Adipose tissue (tissue), 3 donors: Measurements from ENCODE around the gene PI16. TPM values are rescaled to one million over a fixed set of nuclear protein-coding genes. Genes with fewer than 3 reads are reported as not detected.

Source experiments
- H3K27ac ChIP-seq: one replicate; pipeline ENCODE4 v1.5.1; 2013; ENCODE audit warnings: low read depth, low read length
- WGBS, 3 donors: extraction: QIAGEN DNeasy Blood & Tissue Kit; methylation state at CpG; one replicate each; pipeline ENCODE4 v1.1.7; 2013; 5-methylcytosine and 5-hydroxymethylcytosine counted together
- polyA plus RNA-seq, 3 donors: library from polyadenylated mRNA; stranded (reverse); fragments of 200-250 nt; gene quantifications; one replicate each; pipeline ENCODE4 v1.2.3, GENCODE V29; 2013
- donor health status: healthy with polysubstance abuse.
- donor health status: Bipolar disorder and iron deficiency.
- donor health status: healthy.

Gene PI16
- polyA plus RNA-seq, 3 donors: 0.56 to 34.3 (median 3.1) TPM

DNA sequence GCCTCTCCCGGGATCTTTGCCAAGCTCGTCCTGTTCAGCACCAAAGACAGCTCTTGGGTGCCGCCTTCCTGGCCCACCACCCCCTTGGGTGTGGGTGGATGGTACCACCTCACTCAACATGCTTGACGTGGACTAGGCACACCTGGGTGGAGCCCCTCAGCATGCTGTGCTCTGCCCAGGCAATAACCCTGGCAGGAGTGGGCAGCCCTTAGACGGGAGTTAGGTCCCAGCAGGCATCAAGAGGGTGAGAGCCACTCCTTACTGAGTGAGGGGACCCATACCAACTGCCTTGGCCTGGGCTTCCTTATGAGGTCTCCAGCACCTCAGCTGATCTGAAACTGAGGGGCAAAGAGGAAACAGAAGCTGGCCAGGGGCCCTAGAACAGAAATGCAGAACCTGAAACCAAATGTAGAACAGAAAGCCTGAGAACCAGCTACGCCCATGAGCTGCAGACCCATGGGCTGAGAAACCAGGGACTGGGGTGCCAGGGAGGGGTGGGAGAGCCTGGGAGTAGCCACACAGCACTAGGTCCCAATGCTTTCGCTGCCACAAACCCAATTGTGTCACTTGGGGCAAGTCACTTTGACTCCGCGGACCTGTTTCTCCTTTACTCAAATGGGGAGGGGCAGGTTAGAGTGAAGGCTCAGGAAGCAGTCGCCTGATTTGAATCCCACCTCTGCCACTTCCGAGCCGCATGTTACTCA is 53.0 kb downstream of the PI16 start:
- H3K27ac ChIP-seq: no peak overlapping the region
- WGBS, 3 donors: 57 to 80% (median 58%) methylated on average over 12 of the region's 12 CpGs

DNA sequence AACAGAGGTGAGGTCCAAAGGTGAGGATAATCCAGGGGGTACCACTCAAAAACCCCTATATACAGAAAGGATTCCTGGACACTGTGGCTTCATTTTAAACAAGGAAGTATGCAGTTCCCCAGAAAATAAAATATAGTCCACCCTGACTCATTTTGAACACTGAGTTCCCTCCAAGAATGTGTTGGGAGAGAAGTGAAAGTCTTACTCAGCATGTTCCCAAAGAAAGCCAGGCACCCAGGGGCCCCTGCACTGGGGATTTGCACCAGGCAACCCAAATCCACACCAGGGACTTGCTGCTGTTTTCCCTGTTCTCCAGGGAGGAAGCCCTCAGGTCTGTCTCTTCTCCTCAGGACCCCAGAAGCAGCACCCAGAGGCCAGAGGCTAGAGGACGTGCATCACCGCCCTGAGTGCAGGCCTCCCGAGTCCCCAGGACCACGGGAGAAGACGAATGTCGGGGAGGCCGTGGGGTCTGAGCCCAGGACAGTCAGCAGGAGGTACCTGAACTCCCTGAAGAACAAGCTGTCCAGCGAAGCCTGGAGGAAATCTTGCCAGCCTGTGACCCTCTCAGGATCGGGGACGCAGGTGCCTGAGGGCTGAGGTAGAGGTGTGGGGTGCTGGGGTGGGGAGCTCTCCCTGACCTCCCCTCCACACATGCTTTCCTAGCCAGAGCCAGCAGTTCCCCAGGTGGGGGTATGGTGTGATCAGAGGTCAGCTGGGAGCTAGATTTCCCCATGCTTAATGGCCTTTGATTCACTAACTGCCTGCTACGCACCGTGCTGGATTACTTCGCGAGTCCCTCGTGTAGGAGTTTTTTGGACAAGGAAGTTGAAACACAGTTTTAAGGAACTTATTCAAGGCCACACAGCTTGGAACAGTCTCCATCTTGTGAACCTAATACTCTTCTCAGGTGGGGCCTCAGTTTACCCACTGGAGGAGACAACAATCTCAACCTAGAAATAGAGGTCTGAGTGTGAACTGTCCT is 54.2 kb downstream of the PI16 start:
- no peak overlapping the region for H3K27ac ChIP-seq
- WGBS, 3 donors: 79 to 86% (median 82%) methylated on average over 15 of the region's 15 CpGs

DNA sequence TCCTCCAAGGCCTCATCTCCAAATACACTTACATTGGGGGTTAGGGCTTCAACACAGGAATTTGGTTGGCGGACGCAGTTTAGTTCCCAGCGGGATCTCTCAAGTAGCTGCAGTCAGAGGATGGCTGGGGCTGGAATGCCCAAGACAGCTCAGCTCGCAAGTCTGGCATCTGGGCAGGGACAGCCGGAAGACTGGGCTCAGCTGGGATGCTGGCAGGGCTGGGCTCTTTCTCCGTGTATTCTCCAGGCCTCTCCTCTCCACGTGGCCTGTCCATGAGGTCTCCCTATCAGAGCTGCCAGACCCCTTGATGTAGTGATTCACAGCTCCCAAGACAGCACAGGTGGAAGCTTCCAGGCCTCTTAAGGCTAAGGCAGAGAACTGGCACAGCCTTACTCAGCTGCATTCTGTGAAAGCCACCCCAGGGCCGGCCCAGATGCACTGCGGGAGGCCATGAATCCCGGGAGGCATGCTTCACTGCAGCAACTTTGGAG is 55.9 kb downstream of the PI16 start:
- H3K27ac ChIP-seq: no peak overlapping the region
- 90 to 92% (median 92%) methylated on average over 10 of the region's 10 CpGs for WGBS, 3 donors

DNA sequence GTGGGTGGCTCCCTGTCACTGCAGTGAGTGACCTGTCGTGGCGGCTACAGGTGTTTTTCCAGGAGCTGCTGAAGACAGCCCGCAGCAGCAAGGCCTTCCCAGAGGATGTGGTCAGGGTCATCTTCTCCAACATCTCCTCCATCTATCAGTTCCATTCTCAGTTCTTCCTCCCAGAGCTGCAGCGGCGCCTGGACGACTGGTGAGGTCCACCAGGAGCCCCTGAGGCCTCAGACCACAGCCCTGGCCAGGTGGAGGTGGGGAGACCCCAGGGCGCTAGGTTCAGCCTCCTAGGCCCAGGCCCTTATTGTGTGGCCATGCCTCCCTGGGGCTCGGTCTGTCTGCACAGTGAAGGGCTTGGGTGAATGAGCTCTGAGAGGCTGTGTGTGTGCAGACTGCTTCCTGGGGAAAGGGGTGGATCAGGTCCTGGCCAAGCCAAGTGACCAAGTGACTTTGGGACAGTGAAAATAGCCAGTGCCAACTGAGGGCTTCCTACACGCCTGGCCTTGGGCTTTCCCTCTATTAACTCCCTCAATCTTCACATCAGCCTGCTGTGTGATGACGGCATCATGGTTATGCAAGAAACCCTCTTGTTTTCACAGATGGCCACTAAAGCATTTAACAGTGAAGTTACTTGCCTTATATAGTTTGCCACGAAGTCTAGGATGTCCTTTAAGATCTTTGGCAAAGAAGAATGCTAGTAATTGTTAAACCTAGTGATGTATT is 57.3 kb downstream of the PI16 start:
- no peak overlapping the region for H3K27ac ChIP-seq
- 80 to 87% (median 84%) methylated on average over 11 of the region's 11 CpGs for WGBS, 3 donors

DNA sequence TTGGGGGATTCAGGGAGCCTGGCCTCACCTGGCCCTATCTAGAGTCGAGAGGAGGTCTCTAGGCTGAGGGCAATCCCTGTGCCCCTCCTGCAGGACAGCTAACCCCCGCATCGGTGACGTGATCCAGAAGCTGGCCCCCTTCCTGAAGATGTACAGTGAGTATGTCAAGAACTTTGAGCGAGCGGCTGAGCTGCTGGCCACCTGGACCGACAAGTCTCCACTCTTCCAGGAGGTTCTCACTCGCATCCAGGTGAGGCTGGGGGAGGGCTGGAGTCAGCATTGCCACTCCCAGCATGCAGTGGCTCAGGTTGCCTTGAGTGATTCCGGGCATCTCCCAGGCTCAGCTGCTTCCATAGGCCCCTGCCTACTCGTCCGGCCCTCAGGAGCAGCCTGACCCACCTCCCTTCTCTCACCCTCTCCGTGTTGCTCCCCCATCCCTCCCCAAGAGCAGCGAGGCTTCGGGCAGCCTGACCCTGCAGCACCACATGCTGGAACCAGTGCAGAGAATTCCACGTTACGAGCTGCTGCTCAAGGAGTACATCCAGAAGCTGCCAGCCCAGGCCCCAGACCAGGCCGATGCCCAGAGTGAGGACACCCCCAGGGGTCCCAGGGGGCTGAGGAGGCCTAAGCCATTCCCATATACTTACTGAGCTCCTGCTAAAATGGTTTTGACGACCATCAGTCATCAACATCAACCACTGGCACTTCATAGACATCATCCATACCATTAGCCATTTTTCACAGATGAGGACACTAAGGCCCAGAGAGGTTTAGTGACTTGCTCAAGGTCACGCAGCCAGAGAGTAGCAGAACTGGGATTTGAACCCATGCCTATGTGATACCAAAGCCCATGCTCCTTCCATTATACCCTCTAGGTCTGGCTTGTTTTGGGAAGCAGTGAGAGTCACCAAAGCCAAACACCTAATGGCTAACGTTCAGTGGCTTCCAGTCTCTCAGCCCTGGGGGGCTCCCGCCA is 59.3 kb downstream of the PI16 start:
- no peak overlapping the region for H3K27ac ChIP-seq
- WGBS, 3 donors: 85 to 89% (median 87%) methylated on average over 21 of the region's 21 CpGs

Other genes starting within 250 kb of the PI16 start
- gene CPNE5, start 115.3 kb upstream of the PI16 start, polyA plus RNA-seq: 1 to 10 TPM in 2 of 3 donors, under 1 TPM in 1; 0.53 to 8.5 (median 1.5) TPM
- 10 to 100 TPM; 13.0 to 46.3 (median 13.3) TPM for gene PPIL1, start 79.9 kb upstream of the PI16 start, polyA plus RNA-seq
- gene C6orf89, start 68.8 kb upstream of the PI16 start, polyA plus RNA-seq: 10 to 100 TPM; 18.8 to 25.1 (median 21.5) TPM
- 100 to 1,000 TPM; 127 to 203 (median 189) TPM for gene MTCH1, start 31.5 kb downstream of the PI16 start, polyA plus RNA-seq
- 10 to 100 TPM in 1 of 3 donors, 1 to 10 TPM in 2; 3.6 to 10.1 (median 7.0) TPM for gene FGD2, start 50.9 kb downstream of the PI16 start, polyA plus RNA-seq
- gene PIM1, start 215.4 kb downstream of the PI16 start, polyA plus RNA-seq: 100 to 1,000 TPM in 2 of 3 donors, 10 to 100 TPM in 1; 24.7 to 417 (median 201) TPM